HG02970 (cell line): Measurements from ENCODE around the gene SAMD10.
A peak's percentile ranks its signal among the peaks of the same experiment; 100 is the strongest.

Source experiments
- ATAC-seq: cut with Tn5 transposase; IDR thresholded peaks from one replicate; pipeline ENCODE4 v1.9.1; 2021; ENCODE audit warnings: mild to moderate bottlenecking, moderate library complexity, moderate number of reproducible peaks; ENCODE audit not compliant: unreplicated experiment, low FRiP score

SAMD10 gene

DNA sequence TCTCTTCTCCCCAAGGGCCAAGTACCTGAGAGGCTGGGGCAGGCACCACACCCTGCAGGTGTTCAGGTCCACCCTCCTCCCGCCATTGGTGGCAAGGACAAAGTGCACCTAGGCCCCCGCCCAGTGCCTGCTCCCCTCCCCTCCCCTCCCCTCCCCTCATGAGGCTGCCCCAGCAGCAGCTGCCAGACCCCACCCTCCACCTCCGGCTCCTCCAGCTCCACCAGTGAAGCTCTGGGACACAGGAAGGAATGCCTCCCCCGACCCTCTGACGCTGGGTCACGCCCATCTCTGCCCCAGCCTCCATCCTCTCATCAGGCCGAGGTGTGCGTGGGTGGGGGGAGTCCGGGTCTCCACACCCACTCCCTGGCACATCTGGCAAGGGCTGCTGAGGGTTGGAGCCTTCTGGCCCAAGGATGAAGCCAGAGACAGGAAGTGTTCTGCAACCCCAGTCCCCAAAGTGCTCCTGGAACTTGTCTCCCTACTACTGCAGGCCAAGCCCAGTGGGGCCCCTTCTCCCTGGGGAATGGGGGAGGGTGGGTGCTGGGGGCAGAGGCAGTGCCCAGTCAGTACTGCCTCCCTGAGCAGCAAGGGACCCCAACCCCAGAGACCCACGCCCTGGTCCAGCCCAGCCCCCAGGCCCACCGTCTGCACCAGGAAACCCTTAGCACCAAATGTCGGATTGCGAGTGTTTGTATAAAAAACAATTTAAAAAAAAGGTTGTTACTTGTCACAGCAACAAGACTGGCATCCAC lies 21.6 kb downstream of the SAMD10 start:
- no peak for ATAC-seq

DNA sequence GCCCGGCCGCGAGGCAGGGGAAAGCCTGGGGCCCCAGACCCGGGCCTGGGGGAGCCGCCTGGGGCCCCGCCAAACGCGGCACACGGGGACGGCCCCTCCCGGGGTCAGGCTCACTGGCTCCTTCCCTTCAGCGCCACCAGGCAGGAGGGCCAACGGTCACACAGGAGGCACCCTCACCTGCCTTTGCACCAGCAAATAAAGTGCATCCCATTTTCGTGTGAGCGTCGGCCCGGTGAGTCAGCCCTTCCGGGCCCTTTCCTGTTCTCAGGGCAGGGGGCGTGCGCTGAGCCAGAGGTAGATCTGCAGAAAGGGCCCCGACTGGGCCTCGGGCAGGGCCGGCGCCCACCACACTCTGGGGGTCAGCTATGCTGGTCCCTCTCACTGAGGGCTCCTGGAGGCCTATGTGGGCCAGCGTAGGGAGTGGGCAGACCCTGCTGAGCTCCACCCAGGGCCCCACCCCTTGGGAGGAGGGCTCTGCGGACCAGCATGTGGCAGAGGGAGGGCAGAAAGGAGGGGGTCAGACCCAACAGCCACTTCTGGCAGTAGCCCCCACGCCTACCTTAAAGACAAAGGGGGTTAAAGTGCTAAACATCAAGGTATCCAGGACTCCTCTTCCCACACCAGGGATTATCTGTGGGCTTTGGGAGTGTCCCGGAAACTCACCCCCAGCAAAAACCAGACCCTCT lies 22.3 kb downstream of the SAMD10 start:
- ATAC-seq: peak; percentile 10

DNA sequence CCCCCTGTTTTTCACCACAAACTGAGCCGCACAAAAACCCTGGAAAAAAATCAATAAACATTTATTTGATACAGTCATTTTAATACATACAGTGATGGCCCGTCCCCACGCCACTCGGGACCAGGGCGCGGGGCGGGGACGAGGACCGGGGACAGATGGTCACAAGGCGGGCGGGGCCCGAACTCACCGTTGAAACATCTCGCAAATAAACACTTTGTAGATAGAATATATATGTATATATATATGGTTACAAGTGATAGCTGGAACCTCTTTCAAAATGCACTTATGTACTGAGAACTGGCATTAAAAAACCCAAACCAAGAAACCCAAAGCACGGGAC lies 22.8 kb downstream of the SAMD10 start:
- ATAC-seq: peak; percentile 15

DNA sequence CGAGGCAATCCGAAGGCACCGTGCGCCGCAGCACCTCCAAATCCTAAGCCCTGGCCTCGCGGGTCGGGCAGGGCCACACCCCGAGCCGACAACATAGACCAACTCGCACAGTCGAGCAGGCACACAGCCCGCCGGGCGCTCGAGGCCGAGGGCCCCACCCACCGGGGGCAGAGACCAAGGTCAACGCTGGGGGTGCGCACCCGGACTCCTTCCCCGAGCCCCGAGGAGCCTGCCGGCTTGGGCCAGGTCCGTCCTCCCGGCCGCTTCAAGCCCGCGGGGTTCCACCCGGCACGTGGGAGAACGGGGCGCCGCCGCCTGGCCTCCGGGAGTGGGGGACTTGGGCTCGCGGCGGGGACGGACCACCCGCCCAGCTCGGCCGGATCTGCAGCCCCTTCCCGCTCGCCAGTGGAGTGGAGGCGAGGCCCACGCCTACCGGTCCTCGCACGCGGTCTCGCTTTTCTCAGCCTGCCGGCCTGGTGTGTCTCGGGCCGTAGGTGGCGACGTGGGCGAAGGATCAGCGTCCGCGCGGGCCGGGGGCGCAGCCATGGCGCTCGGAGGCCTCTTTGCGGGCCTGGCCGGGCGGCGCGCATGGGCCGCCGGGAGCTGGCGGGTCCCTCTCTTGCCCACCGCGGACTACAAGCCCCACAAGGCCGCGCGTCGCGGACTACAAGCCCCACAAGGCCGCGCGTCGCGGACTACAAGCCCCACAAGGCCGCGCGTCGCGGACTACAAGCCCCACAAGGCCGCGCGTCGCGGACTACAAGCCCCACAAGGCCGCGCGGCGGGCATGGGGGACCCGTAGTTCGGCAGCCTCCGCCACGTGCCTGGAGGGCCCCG lies 23.4 kb downstream of the SAMD10 start, which contains the start of gene UCKL1:
Gene UCKL1, minus strand, starts transcription at position 590 of the 837 bp plus-strand sequence. Its CDS starts 44 bp downstream, at position 546.
- ATAC-seq: peak; percentile 65

DNA sequence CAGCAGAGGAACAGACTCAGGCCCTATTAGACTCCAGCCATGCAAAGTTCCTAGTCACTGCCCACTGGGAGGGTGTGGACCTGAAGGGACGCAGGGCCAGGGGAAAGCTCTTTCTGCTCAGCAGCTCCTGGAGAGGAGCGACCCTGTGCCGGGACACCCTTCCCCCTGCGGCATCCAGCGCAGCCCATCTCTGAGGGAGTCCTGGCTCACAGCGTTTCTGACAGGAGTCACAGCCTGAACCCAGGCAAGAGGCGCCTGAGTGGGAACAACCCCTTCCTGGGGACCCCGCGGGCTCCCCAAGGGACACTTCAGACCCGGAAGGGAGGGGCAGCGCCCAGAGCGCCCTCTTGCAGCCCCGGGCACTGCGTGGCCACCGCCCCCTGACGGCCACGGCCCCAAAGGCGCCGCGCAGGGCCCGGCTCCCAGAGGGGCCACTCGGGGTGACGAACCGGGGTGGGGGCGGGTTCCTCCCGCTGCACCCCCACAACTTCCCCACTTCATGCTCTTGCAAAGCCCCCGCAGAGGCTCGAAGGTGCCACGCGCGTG lies 24.1 kb downstream of the SAMD10 start:
- peak; percentile 13 for ATAC-seq

DNA sequence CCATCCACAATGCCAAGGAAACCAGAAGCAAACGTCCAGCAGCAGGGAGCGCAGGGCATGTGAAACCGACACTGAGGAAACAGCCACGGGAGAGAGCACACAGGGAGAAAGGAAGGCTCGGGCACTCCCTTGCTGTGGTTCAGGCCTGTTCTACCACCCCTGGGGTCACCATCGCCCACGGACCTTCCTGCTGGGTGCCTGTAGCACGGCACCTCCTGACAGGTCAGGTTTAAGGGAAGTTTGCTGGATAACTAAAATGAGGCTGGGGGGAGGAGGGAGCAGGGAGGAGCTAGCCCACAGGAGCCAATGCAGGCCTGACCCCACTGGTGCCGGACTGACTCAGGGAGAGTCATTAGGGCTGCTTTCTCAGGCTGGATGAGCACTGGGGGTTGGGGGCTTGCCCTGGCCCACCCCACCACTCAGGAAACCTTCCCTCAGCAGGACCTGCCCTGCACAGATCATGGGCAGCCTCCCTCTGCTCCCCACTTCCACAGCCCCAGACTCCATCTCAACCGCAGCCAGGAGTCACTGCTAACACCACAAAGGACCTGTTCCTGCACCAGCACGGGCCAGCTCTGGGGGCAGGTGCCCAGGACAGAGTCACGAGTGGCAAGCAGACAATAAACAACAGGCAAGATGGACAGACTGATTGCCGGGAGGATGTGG lies 25.5 kb downstream of the SAMD10 start:
- ATAC-seq: no peak

DNA sequence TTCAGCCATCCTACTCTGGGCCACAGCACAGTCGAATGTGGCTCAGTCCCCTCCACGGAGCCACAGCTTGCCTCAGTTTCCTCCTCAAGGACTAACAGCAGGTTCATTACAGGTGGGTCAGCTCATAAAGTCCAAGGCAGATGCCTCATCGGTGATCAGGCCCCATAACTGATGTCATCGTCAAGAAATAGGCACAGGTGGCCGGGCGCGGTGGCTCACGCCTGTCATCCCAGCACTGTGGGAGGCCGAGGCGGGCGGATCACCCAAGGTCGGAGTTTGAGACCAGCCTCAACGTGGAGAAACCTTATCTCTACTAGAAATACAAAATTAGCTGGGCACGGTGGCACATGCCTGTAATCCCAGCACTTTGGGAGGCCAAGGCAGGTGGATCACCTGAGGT lies 26.7 kb downstream of the SAMD10 start:
- no peak for ATAC-seq

DNA sequence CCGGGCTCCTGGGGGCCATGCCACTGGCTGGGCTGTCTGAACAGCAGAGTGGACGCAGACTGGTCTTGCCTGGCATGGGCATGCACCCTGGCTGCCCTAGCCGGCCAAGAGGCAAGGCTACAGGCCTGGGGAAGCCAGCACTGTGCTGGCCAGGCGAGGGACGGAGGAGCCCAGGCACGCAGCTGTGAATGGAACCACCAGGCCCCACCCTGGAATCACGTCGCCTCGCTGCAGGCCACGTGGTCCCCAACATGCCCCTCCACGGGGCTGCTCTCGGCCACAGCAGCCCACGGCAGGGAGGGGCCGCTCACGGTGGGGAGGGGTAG lies 27.3 kb downstream of the SAMD10 start:
- no peak for ATAC-seq

DNA sequence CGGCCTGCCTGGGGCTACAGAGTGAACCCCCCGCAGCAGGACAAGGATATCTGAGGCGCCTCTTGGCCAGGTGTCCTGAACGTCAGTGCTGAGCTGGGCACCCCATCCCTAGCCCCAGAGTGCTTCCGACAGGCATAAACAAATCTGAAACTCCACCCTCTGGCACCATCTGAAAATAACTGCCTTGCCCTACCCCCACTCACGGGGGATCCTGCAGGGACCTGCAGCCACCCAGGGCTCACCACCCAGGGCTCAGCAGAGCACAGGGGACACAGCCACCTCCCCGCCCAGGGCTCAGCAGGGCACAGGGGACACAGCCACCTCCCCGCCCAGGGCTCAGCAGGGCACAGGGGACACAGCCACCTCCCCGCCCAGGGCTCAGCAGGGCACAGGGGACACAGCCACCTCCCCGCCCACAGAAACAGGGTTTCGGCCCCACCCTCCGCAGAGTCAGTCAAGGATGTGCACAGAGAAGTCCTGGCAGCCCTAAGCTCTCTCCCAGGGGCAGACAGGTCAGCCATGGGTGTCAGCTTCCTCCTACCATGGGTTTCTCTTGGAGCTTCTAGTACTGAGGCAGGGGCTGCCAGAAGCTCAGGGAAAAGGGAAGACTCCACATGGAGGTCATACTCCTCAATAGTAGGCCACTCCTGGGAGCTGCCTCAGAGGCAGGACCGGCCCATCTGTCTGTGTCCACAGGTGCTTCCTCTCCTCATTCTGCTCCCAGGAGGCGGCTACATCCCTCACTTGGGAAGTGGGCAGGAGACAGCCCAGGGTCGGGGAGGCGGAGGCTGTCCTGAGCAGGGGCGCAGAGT lies 27.8 kb downstream of the SAMD10 start:
- no peak for ATAC-seq

DNA sequence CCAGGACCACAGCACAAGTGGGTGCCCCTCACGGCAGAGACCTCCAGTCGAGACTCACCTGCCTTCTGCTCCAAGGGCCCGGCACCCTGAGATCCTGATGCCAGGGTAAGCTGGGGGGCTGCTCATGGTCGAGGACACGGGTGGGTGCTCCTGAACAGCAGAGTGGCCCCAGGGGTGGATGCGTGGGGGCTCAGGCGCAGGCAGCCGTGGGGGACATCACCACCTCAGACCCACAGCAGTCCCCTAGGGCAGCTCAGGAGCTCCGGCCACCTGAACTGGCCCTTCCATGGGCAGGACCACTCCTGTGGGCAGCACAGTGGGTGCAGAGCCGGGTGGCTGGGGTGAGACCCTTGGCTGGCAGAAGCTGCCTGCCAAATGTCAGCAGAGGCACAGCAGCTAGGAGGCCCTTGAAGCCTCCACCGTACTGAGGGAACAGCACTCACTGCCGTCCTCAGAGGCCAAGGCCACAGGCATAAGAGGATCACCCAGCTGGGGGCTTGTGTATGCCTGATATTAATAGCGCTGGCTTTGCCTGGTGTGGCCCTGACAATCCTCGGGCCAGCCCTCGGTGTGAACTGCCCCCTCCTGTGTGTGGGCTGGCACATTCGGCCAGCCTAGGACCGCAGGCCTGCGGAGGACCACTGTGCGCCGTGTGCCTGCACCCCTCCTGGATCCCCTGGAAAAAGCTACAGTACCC lies 28.6 kb downstream of the SAMD10 start:
- ATAC-seq: no peak

DNA sequence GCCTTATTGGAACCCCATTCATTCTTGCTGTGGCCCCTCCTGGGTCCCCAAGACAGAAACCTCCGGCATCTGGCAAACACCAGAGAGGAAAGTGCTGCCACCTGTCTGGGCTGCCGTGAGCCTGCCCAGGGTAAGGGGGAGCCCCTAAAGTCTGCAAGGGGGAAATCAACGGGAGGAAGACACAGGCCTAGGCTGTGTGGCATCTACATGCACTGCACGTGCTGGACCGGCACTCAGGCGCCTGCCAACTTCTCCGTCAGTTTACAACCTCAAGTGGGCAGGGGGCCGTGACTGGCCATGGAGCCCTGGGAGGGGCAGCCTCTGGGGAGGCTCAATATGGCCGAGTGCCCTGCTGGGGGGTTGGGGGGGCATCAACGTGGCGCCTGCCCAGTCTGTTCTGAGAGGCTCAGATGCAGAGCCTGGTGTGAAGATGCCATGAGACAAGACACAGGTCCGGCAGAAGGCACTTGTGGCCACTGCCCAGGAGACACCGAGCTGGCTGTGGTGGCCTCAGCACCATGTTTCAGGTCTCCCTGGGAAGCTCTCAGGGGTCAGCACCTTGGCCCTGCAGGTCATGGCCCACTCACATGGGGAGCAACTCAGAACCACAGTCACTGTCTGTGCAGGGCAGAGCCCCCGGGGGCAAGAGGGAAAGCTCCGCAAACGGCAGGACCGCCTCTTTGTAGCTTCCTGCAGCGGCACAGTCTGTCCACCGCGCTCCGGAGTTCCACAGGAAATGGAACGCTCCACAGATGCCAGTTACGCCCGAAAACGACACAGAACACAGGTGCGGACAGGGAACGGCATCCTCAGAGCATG lies 31.6 kb downstream of the SAMD10 start:
- no peak for ATAC-seq

DNA sequence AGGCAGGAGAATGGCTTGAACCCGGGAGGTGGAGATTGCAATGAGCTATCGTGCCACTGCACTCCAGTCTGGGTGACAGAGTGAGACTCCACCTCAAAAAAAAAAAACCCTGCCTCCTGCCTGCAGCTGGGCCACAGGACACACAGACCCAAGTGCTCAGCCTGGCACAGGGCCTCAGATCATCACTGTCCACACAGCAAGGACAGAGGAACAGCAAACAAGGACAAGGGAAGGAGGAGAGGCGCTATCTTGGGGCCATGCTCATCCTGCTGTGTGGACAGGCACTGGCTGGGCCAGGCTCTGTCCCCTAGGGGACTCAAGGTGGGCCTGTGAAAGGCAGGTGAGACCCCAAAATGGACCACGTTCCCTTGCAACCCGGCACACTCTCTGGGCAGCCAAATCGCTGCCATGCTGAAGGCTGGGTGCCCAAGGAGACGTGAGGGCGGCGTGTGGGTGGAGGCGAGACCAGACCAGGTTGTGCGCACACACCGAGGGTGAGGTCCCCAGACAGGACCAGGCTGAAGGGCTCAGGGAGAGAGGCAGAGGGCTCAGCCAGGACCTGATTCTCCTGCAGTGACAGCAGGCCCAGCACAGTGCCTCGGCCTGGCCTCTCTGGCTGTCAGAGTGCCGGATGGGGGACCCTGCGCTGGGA lies 32.3 kb downstream of the SAMD10 start:
- no peak for ATAC-seq

DNA sequence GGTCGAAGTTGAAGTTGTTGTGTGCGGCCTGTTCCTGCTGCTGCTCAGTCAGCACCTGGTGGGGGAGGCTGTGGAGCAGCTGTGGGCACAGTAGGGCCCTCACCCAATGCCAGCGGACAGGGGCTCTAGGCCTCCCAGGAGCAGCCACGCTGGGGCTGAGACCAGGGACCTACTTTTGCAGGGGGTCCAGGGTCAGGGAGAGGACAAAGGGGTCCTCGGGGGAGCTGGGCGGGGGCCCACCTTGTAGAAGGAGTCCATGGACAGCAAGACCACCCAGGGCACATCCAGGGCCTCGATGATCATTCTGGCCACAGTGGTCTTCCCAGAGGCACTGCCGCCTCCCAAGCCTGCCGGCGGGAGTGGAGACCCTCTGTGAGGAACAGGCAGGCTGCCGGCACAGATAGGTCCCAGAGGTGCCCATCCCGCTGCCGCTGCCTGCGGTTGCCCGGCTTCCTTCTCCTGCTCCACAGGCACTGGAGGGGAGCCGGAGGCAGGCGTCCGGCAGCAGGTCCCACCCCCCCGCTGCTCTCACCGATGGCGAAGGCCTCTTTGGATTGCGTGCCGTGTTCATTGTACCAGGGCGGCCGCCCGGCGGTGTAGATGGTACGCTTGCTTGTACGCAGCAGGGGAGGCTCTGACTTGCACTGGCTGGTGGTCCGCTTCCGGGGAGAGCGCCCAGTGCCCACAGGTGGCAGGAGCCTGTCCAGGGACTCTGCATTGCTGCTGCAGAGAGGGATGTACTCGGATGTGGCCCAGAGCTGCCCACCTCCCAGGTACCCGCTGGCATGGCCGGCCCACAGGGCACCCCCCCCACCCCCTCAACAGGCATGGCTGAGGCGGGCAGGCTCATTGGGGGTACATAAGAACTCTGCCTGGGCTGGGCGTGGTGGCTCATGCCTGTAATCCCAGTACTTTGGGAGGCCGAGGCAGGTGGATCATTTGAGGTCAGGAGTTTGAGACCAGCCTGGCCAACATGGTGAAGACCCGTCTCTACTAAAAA lies 33.2 kb downstream of the SAMD10 start:
- no peak for ATAC-seq

DNA sequence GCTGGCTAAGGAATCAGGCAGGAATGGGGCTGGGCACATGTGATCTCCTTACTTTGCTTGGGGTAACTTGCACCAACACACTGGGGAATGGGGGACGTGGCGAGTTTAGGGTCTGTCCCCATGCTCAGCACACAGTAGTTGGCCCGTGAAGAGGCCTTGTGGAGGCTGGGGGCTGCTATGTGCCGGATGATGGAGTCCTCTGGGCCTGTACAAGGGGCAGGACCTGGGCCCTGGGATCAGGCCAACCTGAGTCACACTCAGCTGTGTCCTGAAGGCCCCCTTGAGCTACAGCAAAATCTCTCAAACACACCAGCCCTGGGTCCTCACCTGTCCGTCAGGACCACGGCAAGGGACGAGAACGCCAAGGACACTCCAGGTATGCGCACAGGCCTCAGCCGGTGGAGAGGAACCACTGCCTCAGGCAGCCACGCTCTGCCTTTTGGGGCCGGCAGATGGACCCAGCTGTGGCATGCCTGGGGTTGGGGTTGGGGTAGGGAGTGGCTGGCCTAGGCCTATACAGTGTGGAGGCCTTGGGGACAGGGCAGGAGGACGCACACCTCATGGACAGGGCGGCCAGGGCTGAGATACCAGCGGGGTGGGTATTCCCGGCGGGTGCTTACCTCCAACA lies 34.3 kb downstream of the SAMD10 start:
- no peak for ATAC-seq

DNA sequence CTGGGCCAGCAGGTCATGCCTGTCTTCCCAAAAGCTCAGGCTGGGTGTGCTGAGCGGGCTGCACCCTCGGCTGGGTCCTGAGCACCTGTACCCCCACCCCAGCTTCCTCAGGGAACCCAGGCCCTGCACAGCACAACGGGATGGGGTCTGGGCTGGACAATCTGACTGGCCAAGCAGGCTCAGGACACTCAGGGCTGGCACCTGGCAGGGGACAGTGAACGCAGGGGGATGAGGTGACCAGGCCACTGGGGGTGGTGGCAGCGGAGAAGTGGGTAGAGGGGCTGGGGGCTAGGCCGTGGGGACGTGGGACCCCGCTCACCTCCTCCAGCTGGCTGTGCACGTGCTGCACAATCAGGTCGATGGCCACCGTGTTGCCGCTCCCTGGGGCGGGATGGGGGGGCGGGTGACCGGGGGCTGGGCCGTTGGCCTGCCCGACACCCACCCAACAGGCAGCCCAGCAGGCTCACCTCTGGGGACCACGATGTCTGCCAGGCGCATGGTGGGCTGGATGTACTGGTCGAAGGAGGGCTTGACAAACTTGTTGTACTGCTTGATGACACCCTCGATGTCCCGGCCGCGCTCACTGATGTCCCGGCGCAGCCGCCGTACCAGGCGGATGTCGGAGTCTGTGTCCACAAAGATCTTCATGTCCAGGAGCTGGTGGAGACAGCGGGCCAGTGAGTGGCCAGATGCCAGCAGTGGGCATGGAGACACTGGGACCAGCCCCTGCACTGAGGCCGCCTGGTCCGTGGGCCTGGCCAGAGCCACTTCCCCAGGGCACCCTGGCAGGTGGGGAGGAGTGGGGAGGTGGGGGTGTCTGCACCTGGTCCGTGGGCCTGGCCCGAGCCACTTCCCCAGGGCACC lies 35.1 kb downstream of the SAMD10 start:
- no peak for ATAC-seq

DNA sequence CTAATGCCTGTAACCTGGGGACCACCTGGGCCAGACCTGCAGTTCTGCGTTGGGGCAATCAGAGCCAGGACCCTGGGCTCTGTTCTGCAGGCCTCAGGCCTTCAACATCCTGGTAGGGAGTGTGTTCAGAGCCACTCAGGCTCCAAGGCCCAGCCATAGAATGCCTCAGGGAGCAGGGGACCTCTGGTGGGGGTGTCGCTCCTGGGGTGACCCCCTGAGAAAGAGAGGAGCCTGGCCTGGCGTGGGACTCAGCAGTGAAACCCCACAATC lies 35.7 kb downstream of the SAMD10 start:
- no peak for ATAC-seq
